GM10266 (cell line): ENCODE measurements around the gene LTBR.
"Not testable (repeated sequence)": the region's sequence is repeated elsewhere in the genome, so short reads cannot be mapped to it uniquely, and the experiment has no call there.

Experiments used
- DNase-seq: peaks from one replicate; pipeline ENCODE4 v3.0.0; 2012; ENCODE audit errors: extremely low spot score
- TF ChIP-seq, protein P1 (sequence below): IDR thresholded peaks from 2 replicates; pipeline ENCODE4 v1.5.1; 2012; ENCODE audit warnings: mild to moderate bottlenecking, low read depth; ENCODE audit not compliant: control insufficient read depth, insufficient read depth; ENCODE audit errors: missing control alignments

Gene LTBR

GRCh38 chr12:6343518-6343917, 40.4 kb upstream of the LTBR start:
- DNase-seq: no peak
- TF ChIP-seq, protein P1, sequence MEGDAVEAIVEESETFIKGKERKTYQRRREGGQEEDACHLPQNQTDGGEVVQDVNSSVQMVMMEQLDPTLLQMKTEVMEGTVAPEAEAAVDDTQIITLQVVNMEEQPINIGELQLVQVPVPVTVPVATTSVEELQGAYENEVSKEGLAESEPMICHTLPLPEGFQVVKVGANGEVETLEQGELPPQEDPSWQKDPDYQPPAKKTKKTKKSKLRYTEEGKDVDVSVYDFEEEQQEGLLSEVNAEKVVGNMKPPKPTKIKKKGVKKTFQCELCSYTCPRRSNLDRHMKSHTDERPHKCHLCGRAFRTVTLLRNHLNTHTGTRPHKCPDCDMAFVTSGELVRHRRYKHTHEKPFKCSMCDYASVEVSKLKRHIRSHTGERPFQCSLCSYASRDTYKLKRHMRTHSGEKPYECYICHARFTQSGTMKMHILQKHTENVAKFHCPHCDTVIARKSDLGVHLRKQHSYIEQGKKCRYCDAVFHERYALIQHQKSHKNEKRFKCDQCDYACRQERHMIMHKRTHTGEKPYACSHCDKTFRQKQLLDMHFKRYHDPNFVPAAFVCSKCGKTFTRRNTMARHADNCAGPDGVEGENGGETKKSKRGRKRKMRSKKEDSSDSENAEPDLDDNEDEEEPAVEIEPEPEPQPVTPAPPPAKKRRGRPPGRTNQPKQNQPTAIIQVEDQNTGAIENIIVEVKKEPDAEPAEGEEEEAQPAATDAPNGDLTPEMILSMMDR: no peak

GRCh38 chr12:6344101-6344660, 39.8 kb upstream of the LTBR start:
- not testable (repeated sequence) for DNase-seq

DNA sequence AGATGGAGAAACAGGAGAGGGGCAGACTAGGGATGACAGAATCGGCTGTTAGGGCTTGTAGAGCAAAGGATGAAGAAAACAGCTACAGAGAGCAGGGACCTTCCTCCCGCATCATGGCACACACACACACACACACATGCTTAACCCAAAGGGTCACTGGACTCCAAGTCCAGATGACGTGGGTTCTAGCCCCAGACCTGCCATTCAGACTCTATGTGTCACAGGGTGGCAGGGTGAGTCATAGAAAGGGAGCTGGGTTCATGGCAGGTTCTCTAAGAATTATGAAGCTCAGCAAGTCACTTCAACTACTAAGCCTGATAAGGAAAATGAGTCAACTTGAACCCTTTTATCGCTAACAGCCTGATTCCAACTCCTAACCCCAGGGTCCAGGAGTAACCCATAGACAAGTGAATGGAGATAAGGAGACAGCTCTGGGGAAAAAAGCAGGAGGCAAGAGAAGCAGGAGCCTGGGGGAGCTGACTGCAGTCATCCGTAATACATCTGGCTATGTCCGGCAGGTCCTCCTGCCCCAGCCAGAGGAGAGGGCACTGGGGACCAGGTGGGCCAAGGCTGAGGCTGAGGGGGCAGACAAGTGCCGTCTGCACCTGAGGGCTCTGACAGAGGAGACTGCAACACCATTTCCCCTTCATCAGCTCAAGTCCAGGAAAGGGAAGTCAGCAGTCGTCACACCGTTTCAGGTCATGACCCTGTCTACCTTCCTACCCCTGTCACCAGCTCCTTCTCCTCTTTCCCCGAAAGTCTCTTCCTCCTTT, 38.5 kb upstream of the LTBR start:
- DNase-seq: no peak
- TF ChIP-seq, protein P1: no peak

DNA sequence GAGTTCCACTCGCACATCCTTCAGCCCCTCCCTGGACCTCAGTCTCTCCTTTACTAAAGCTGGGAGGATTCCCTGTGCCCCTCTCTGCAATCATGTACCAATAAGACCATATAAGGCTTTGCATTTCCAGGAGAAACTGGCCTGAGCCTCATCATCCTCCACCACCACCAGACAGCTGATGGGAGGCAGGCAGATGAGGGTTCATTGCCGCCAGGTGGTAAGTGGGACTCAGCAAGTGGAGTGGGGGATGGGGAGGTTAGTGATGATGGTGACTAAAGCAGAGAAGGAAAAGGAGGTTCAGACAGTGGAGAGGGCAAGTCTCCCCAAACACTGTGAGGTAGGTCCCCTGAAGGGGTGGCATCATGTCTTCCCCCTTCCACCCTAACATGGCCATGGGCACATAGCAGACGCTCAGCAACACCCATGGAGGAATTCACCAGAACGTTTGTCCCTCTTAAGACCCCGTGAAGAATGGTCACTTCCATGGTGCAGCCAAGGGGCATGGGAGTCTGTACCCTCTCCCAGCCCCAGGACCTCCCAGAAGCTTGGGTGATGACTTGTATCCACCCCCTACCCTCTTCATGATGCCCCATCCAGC, 37.6 kb upstream of the LTBR start:
- TF ChIP-seq, protein P1: no peak
- no peak for DNase-seq

GRCh38 chr12:6346942-6347341, 37.0 kb upstream of the LTBR start:
- TF ChIP-seq, protein P1: no peak

GRCh38 chr12:6347367-6348338, 36.3 kb upstream of the LTBR start:
- TF ChIP-seq, protein P1: no peak
- no peak for DNase-seq

More at GRCh38 chr12:6346942-6347341, 37.0 kb upstream of the LTBR start:
- no peak for DNase-seq

DNA sequence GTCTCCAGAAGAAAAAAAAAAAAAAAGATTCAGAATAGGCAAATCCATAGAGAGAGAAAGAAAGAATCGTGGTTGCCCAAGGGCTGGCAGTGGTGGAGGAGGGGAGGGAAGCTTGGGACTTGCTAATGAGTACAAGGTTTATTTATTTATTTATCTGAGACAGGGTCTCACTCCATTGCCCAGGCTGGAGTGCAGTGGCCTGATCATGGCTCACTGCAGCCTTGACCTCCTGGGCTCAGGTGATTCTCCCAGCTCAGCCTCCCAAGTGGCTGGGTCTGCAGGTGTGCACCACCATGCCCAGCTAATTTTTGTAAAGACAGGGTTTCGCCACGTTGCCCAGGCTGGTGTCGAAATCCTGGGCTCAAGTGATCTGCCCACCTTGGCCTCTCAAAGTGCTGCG, 32.3 kb upstream of the LTBR start:
- TF ChIP-seq, protein P1: no peak
- no peak for DNase-seq
